T-helper 1 cell (primary cell): ENCODE data around the gene MBL2.

Source experiments
- DNase-seq, 5 donors: peaks; one replicate each; pipeline ENCODE4 v3.0.0-alpha.2; 2012 to 2020

The MBL2 gene

DNA sequence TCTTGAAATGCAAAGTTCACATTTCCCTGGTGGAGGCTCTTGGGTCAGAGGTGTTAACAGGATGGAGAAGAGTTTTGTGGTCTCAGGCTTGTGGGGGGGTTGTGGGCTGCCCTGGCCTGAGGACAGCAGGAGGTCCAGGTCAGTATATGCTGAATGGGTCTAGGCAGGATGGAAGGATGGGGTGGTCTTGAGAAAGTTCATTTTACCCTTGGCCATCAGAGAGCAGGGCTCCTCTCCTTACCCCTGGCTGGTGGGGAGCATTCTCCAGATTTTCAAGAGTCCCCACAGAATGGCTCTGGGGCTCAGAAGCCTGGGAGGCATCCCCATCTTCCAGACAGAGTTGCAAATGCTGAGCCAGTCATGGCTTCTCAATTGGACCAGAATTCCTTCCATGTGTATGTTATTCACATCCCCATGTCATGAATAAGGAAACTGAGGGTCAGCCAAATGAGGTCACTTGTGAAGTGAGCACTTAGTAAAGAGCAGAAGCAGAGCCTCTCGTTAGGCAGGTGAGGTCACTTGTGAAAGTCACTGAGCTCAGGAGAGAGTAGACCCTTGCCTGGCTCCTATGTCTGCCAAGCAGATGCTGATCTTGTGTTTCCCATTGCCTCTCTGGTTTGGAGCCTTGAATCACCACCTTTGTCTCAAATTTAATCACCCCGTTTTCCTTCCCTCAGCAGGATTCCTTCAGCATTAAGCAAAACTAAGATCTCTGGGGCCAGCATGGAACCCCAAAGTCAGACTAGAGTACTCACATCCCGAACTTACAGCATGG lies 33.0 kb downstream of the MBL2 start:
- DNase-seq, result no peak

DNA sequence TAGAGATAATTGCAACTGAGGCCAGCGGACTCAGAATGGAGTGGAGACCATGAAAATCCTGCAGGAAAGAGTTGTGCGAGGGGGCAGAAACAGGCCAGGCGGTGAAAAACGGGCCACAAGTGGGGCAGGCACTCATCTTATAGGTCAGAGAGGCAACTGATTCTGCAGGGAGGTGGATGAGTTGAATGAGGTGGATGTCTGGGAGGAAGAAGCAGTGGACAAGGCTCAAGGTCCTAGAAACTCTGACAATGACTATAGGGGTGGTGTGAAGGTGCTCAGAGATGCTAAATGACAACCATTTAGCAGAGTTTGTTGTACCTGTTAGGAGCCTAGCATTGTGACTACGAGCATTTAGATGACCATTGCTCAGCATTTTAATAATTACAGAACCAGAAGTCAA lies 33.6 kb downstream of the MBL2 start:
- no peak for DNase-seq

DNA sequence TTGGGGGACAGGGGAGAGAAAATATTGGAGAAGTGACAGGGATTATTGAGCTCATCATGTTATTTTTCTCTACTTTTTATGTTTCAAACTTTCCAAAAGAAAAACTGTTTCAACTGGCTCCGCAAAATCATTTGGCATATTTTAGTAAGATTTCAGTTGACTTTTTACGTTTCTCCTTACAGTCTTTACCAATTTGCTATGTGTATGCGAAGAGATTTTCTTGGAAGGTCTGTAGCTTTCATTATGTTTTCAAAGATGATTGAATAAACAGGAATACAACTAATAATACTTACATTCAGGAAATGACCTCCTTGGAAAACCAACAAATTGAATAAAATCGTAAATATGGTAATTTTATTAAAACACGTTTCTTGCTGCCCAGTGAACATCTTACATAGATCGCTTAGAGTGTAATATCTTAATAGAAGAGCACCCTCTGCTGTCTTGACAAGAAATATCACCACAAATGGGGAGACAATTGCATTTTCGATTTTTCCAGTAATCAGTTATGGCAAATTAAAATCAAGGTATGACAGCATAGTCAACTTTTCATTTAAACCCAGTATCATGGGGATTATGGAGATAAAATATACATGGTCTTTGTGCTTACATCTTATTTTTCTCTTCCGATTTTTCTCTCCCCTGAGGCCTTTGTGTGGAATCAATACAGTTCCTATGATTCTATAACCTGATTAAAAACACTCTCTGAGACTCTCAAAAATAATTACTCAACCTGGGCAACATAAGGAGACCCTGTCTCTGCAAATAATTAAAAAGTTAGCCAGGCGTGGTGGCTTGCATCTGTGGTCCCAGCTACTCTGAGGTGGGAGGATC lies 43.1 kb downstream of the MBL2 start:
- DNase-seq, result no peak

DNA sequence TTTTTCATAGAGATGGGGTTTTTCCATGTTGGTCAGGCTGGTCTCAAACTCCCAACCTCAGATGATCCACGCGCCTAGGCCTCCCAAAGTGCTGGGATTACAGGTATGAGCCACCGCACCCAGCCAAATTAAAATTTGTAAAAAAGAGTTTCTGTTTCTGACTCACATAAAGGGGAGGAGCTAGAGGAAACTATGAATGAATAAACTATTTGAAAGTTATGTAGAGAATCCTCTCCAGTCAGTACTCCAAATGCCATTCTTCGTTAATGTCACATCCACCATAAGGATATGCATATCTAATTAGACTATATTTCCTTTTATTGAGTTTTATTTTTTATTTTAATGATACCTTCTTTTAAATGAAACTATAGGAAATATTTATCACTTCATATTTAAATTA lies 52.6 kb downstream of the MBL2 start:
- no peak for DNase-seq
